OCI-M2 (cell line): ENCODE measurements around the gene EFHC1.

Experiments
- DNase-seq: peaks from one replicate; lab custom pipeline; 2025; ENCODE audit not compliant: unreplicated experiment; lab: John Stamatoyannopoulos, UW

EFHC1 gene

DNA sequence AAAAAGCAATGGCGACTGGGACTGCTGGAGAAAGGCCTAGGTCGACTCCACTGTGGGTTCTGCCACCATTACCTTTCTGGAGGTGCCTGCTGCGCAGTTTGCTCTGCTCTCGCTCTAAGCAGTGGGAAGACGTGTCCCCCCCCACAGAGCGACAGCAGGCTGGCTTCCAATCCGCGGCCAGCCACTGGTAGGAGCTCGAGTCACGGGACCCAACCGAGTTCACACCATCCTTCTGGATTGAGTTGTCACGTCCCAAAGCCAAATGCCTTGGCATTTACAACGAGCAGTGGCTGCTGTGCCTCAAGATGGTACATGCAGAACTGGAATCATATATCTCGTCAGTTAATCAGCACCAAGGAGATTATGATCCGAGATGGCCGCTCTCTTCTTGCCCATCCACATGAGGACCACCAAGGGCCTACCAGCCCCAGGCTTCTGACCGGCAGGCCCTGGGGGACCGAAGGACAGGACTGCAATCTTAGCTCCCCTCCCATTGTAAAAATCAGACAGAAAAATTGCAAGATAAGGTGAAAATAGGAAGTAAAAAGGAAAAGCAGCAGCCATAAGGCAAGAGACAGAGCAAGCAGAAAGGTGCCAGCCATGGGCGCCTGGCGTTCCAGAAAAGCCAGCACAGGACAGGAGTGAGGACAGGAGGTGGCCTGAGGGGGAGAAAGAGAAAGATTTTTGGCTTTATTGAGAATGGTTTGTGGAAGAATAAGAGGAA, 82.3 kb downstream of the EFHC1 start:
- DNase-seq: no peak

DNA sequence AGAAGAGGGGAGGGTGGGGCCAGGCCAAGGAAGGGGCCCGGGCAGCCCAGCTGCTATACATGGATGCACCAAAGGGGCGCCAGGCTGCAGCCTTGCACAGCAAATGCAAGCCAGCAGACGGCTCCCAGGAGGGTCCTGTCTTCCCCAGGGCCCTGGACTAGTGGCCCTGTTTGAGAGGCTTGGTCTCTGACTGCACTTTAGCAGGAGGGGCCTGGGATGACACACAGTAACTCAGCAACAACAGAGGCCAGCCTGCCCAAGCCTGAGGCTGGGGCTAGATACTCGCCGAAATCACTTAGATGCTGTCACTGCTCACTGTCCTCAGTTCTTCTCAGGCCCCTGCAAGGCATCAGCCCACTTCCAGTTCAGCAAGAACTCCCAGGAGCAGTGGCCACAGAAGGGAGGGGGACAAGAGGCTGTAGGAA, 83.2 kb downstream of the EFHC1 start:
- no peak for DNase-seq

DNA sequence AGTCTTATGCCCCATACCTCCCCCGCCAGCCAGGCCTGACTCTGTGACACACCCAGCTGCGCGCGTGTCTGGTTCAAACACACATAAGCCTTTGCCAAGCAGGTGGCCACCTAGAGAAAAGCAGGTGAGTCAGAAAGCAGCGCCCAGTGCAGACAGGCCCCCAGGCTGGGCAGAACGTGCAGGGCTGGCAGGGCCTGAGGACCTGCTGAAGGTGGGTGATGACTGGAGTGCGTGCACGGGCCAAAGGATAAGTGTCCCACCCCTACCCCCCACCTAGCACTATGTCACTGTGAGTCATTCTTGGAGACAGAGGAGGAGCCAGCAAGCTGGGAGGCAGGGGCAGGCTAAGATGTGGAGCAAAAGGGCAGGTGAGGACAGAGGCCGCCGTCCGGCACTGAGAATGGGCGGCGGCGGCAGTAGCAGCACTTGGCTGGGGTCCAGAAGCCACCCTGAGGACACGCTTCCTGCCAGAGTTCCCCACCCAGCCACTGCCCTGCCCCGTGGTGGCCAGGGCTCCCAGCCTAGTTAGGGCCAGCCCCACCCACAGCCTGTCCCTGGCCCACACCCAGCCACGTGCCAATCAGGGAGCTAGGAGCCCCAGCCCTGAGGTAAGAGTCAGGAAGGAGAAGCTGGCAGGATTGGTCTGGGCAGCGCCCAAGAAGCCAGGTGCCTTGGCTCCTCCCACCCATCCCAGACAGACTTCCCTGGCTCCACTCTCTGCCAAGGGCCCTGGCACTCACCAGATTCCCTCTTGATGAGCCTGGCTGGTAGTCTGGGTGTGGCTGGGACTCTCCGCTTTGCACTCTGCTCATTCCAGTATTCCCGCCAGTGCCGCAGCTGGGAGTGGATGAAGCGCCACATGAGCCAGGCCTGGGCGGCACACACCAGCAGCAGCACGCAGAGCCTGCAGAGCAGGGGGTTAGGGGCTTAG, 84.0 kb downstream of the EFHC1 start:
- DNase-seq: no peak

GRCh38 chr6:52504782-52505136, 84.6 kb downstream of the EFHC1 start:
- DNase-seq: no peak

GRCh38 chr6:52505726-52506409, 85.7 kb downstream of the EFHC1 start:
- DNase-seq: no peak

GRCh38 chr6:52506476-52506875, 86.3 kb downstream of the EFHC1 start:
- DNase-seq: no peak

DNA sequence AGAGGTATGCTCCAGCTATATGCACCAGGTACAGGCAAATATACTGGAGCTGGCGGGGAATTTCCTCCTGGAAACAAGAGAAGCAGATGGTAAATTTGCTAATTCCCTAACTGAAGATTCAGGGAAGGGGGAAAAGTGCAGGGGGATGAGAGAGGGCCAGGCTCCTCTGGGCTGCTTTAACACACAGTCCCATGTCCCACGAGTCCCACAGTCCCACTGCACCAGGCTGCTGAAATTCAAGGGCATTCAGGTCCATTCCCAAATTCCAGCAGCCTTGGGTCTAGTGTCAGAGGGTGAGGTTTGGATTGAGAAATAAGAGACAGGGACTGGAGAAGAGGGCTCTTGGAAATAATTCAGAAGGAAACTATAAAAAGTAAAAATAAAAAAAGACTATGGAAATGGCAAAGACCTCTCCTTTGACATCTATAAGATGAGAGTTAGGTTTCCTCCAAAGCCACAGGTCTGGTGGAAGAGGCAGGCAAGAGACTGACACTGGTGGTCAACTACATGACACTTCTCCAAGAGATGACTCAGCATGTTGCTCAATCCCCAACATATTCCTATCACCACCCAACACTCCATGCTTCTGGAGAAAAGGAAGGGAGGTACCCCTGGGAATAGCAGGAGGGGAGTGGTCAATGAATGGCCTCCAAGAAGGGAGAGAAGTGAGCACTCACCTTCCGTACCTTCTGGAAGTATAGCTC, 87.6 kb downstream of the EFHC1 start:
- no peak for DNase-seq

DNA sequence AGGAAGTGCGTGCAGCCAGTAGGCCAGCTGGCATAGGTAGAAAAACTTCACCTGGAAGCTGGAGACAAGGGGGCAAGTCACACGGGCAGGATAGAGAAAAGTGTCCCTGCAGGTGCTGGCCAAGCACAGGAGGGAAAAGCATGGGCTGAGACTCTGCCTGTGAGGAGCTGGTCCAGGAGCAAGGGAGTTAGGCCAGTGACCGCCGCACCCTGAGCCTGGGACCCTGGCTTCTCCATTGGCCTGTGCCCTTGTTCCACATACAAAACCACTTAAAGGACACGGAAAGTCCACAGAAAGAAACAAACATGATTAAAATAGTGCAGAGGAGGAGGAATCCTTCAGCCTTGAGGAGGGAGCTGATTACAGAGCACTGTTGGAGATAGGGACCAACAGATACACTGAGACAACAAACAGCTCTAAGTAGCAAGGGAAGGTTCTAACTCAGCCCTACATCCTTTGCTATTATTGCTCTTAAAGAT, 88.2 kb downstream of the EFHC1 start:
- DNase-seq: no peak

GRCh38 chr6:52509281-52510212, 89.4 kb downstream of the EFHC1 start:
- no peak for DNase-seq

DNA sequence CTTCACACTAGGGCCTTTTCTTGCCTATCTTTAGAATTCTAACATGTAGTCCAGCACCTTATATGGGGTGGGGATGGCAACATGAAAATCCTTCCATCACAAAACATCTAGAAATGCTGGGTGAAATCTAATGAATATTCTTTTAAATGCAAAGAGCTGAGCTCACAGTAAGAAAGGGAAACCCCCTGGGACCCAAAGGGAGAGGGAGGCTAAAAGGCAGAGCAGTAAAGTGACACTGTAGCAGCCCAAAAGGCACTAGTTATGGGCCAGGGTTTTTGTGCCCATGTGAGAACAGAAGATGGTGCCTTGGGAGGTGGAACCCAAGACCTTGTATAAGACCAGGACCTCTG, 90.0 kb downstream of the EFHC1 start:
- no peak for DNase-seq

- DNase-seq: no peak
These were observed 91.0 kb downstream of the EFHC1 start for GRCh38 chr6:52511163-52511562.

GRCh38 chr6:52511572-52512151, 91.5 kb downstream of the EFHC1 start:
- DNase-seq: no peak

DNA sequence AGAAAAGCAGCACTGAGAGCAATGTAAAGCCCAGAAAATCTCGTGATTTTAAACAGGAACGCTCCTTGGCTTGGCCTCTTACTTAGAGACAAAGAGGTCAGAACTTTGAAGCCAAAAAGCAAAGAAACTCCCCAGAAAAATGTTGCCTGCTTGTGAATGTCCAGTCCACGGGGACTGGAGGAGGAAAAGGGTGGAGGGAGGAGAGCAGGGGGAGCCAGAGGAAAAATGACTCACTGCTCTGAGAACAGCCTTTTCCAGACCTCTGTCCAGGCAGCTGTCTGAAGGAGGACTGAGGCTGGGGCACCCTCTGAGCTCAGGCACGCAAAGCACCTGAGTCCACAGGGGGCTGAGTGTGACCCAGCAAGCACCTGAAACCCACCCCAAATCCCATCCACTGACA, 92.1 kb downstream of the EFHC1 start:
- no peak for DNase-seq

DNA sequence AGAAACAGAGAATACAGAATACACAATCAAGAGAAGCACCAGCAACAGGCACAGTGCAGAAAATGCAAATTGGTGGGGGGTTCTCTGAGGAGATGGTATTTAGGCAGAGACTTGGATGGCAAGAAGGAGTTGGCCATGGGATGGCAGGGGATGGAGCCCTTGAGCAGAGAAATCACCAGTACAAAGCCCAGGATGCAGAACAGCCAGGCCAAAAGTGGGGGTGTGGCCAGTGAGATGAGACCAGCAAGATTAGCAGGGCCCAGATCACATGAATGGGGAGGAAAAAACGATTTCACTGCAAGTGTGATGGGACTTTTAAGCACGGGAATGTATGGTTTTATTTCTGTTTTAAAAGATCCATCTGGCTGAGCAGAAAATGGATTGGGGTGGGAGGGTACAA, 93.3 kb downstream of the EFHC1 start:
- DNase-seq: no peak

DNA sequence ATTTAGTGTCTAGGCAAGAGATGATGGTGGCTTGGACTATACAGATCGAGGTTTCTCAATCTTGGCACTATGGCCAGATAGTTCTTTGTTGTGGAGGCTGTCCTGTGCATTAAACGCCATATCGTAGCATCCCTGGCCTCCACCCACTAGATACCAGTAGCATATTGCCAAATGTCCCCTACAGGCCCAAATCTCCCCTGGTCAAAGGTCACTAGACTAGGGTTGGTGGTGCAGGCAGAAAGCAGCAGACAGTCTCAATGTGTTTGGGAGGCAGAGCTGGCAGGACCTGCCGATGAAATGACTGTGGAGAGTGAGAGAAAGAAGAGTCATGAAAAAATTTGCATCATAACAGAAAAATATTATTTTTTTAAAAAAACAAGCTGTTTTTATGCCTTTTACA, 93.8 kb downstream of the EFHC1 start:
- no peak for DNase-seq

GRCh38 chr6:52514514-52514913, 94.4 kb downstream of the EFHC1 start:
- no peak for DNase-seq

- no peak for DNase-seq
These were observed 95.2 kb downstream of the EFHC1 start for GRCh38 chr6:52515219-52515960.

DNA sequence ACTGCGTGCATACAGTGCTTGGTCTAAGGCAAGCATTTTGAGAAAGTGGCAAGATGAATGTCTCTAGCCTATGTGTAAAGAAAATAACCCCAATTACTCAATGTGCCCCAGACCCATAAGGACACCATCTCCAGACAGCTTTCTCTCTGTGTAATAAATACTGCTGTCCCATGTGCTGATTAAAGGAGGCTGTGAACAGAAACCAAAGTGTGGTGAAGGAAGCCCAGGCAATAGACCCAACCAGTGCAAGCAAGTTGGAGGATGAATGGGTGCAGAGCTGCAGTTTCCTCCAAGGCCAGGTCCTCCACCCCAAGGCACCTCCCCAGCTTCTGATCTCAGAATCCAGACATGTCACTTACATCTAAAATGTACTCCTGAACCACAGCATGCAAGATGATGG, 96.1 kb downstream of the EFHC1 start:
- no peak for DNase-seq

DNA sequence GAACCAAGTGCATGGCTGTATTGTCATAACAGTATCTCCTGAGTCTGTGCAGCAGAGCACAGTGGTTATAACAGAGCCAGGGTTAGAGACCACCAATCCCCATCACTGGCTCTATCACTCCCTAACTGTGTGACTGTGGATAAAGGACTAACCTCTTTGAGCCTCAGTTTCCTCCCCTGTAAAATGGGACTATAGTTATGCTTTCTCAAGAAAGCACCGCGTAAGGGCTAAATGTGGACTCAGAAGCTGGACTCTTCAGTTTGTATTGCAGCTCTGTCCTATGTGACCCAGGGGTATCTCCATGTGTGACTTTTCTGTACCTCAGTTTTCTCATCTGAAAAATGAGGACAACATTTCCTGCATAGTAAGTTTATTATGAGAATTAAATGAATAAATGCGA, 96.8 kb downstream of the EFHC1 start:
- DNase-seq: no peak
